Liver (tissue), 9 donors: ENCODE data around the gene RALGPS2. TPM values are rescaled to one million over a fixed set of nuclear protein-coding genes. Genes with fewer than 3 reads are reported as not detected.

Source experiments
- DNase-seq: peaks from one replicate; pipeline ENCODE4 v3.0.0-alpha.2; 2017; ENCODE audit warnings: low spot score
- H3K27ac ChIP-seq, 2 donors: one replicate each; pipeline ENCODE4 v1.7.0; 2013; ENCODE audit warnings: inconsistent platforms in 2 of 2, low read length in 2 of 2, control low read depth in 1 of 2, low read depth in 1 of 2, mild to moderate bottlenecking in 1 of 2
- H3K27me3 ChIP-seq, 4 donors: one replicate each; pipeline versions ENCODE4 v1.6.1 to v1.7.0; 2013; ENCODE audit warnings: low read length in 3 of 4, inconsistent platforms in 1 of 4, mild to moderate bottlenecking in 1 of 4, moderate library complexity in 1 of 4; ENCODE audit not compliant: control insufficient read depth in 4 of 4, insufficient read depth in 4 of 4
- H3K36me3 ChIP-seq, 4 donors: one replicate each; pipeline versions ENCODE4 v1.6.1 to v1.7.0; 2013; ENCODE audit warnings: low read length in 3 of 4, mild to moderate bottlenecking in 3 of 4, low read depth in 1 of 4, moderate library complexity in 1 of 4; ENCODE audit not compliant: control insufficient read depth in 4 of 4, insufficient read depth in 3 of 4
- H3K4me1 ChIP-seq, 4 donors: one replicate each; pipeline versions ENCODE4 v1.6.1 to v1.7.0; 2013; ENCODE audit warnings: low read length in 3 of 4, mild to moderate bottlenecking in 3 of 4, moderate library complexity in 1 of 4; ENCODE audit not compliant: control insufficient read depth in 4 of 4, insufficient read depth in 4 of 4
- H3K4me3 ChIP-seq, 3 donors: one replicate each; pipeline versions ENCODE4 v1.6.1 to v1.7.0; 2013; ENCODE audit warnings: low read length in 3 of 3, control low read depth in 1 of 3, low read depth in 1 of 3, mild to moderate bottlenecking in 1 of 3
- H3K9ac ChIP-seq, 2 donors: one replicate each; pipeline ENCODE4 v1.7.0; 2013; ENCODE audit warnings: low read length in 2 of 2, mild to moderate bottlenecking in 2 of 2, moderate library complexity in 2 of 2, control low read depth in 1 of 2, low read depth in 1 of 2
- H3K9me3 ChIP-seq, 4 donors: one replicate each; pipeline versions ENCODE4 v1.6.1 to v1.7.0; 2013; ENCODE audit warnings: low read length in 3 of 4; ENCODE audit not compliant: control insufficient read depth in 4 of 4
- ATF3 ChIP-seq: IDR thresholded peaks from 2 replicates; pipeline ENCODE4 v1.6.1; 2016; ENCODE audit warnings: antibody characterized with exemption
- CTCF ChIP-seq: fragments of 150-350 bp; IDR thresholded peaks from 2 replicates; pipeline ENCODE4 v1.5.1; 2017; ENCODE audit warnings: improper control_type of control experiment, low read depth, low read length; ENCODE audit not compliant: missing input control
- FOXA1 ChIP-seq: IDR thresholded peaks from 2 replicates; pipeline ENCODE4 v1.6.1; 2016; ENCODE audit warnings: antibody characterized with exemption
- FOXA2 ChIP-seq: IDR thresholded peaks from 2 replicates; pipeline ENCODE4 v1.6.1; 2016; ENCODE audit warnings: antibody characterized with exemption
- GABPA ChIP-seq, 2 donors: IDR thresholded peaks in 1 of 2; conservative IDR thresholded peaks in 1 of 2; 2 replicates each; pipeline ENCODE4 v1.6.1; 2016; ENCODE audit warnings: antibody characterized with exemption in 2 of 2, mild to moderate bottlenecking in 1 of 2, moderate library complexity in 1 of 2
- HNF4A ChIP-seq, 2 donors: conservative IDR thresholded peaks; 2 replicates each; pipeline ENCODE4 v1.6.1; 2016; ENCODE audit warnings: antibody characterized with exemption in 2 of 2, mild to moderate bottlenecking in 2 of 2
- HNF4G ChIP-seq: IDR thresholded peaks from 2 replicates; pipeline ENCODE4 v1.6.1; 2016; ENCODE audit warnings: antibody characterized with exemption
- JUND ChIP-seq, 2 donors: IDR thresholded peaks; 2 replicates each; pipeline ENCODE4 v1.6.1; 2016; ENCODE audit warnings: antibody characterized with exemption in 2 of 2
- MAX ChIP-seq: IDR thresholded peaks from 2 replicates; pipeline ENCODE4 v1.6.1; 2016; ENCODE audit warnings: antibody characterized with exemption
- NR2F2 ChIP-seq: IDR thresholded peaks from 2 replicates; pipeline ENCODE4 v1.6.1; 2016; ENCODE audit warnings: antibody characterized with exemption
- RAD21 ChIP-seq, 2 donors: IDR thresholded peaks; 2 replicates each; pipeline ENCODE4 v1.6.1; 2016; ENCODE audit warnings: antibody characterized with exemption in 2 of 2, mild to moderate bottlenecking in 2 of 2
- RXRA ChIP-seq, 2 donors: IDR thresholded peaks; 2 replicates each; pipeline ENCODE4 v1.6.1; 2017 to 2018; ENCODE audit warnings: antibody characterized with exemption in 2 of 2, mild to moderate bottlenecking in 1 of 2
- SP1 ChIP-seq: IDR thresholded peaks from 2 replicates; pipeline ENCODE4 v1.6.1; 2018; ENCODE audit warnings: antibody characterized with exemption, mild to moderate bottlenecking
- TAF1 ChIP-seq: conservative IDR thresholded peaks from 2 replicates; pipeline ENCODE4 v1.6.1; 2016; ENCODE audit warnings: antibody characterized with exemption, mild to moderate bottlenecking
- ZBTB33 ChIP-seq: IDR thresholded peaks from 2 replicates; pipeline ENCODE4 v1.6.1; 2016; ENCODE audit warnings: antibody characterized with exemption
- WGBS: extraction: QIAGEN DNeasy Blood & Tissue Kit; methylation state at CpG from one replicate; pipeline ENCODE4 v1.1.7; 2013; 5-methylcytosine and 5-hydroxymethylcytosine counted together
- polyA plus RNA-seq, 2 donors: library from polyadenylated mRNA; stranded (reverse) in 1 of 2; unstranded in 1 of 2; fragments of 200-250 nt in 1 of 2; fragments of >200 nt in 1 of 2; fragmentation: Nextera tagmentation in 1 of 2; extraction: Ambion mirVana in 1 of 2; gene quantifications; one replicate each; pipeline versions ENCODE4 v1.2.1 to v1.2.3, GENCODE V29; 2013 to 2015
- total RNA-seq, 2 donors: library from RNA; depleted of rRNA; stranded (reverse); fragments of >200 nt; gene quantifications; one replicate each; pipeline ENCODE4 v1.2.3, GENCODE V29; 2014
- donor health status: healthy.
- donor health status: healthy.
- donor health status: healthy.
- donor health status: healthy.
- donor health status: healthy.

Gene RALGPS2
- total and polyA plus RNA-seq, 4 donors: 8.1 to 39.2 (median 16.9) TPM

- no peak overlapping the region for H3K27ac ChIP-seq
- peak; percentile 14 for DNase-seq
Observed at GRCh38 chr1:178962853-178963711, 238.0 kb downstream of the RALGPS2 start.

GRCh38 chr1:178964469-178965330, 239.7 kb downstream of the RALGPS2 start:
- H3K4me1 ChIP-seq: peaks cover 5 to 7% (median 6%) of the 10 kb centered on the region in 4 donors
- TF ChIP-seq NR2F2 (no peak), HNF4G (no peak), ATF3 (no peak), HNF4A (conservative IDR thresholded peaks at IDR 0.05) (no peak), SP1 (no peak), GABPA (IDR thresholded peaks at IDR 0.05 in 1 of 2, conservative IDR thresholded peaks at IDR 0.05 in 1 of 2) (no peak), TAF1 (no peak), RXRA (IDR thresholded peaks at IDR 0.05) (no peak), FOXA1 (no peak), MAX (no peak), CTCF (no peak), FOXA2 (no peak), JUND (IDR thresholded peaks at IDR 0.05) (no peak)
- DNase-seq: peak; percentile 12
- H3K9ac ChIP-seq: no peak overlapping the region
- WGBS: 95% methylated on average over 8 of the region's 8 CpGs
- H3K9me3 ChIP-seq: peaks cover 0 to 1% (median 0%) of the 10 kb centered on the region in 4 donors
- no peak overlapping the region for H3K4me3 ChIP-seq
- no peaks in the 10 kb centered on the region for H3K27me3 ChIP-seq
- no peak overlapping the region for H3K27ac ChIP-seq
- no peaks in the 10 kb centered on the region for H3K36me3 ChIP-seq

More at GRCh38 chr1:178962853-178963711, 238.0 kb downstream of the RALGPS2 start:
- H3K9me3 ChIP-seq: peaks cover 0 to 1% (median 0%) of the 10 kb centered on the region in 4 donors
- 61% methylated on average over 10 of the region's 10 CpGs for WGBS
- TF ChIP-seq SP1 (no peak), RAD21 (IDR thresholded peaks at IDR 0.05) (peak in 1 of 2 donors; percentile 15)
- no peaks in the 10 kb centered on the region for H3K27me3 ChIP-seq
- no peak overlapping the region for H3K4me3 ChIP-seq
- H3K9ac ChIP-seq: no peak overlapping the region
- no peaks in the 10 kb centered on the region for H3K36me3 ChIP-seq
- H3K4me1 ChIP-seq: peaks cover 5 to 7% (median 6%) of the 10 kb centered on the region in 4 donors

GRCh38 chr1:178966312-178966711, 241.3 kb downstream of the RALGPS2 start:
- H3K4me3 ChIP-seq: no peak overlapping the region

More at GRCh38 chr1:178966312-178966711, 241.3 kb downstream of the RALGPS2 start:
- Histone ChIP-seq H3K27ac (no peak overlapping the region), H3K9ac (no peak overlapping the region), H3K9me3 (peaks cover 0 to 1% (median 0%) of the 10 kb centered on the region in 4 donors), H3K27me3 (no peaks in the 10 kb centered on the region), H3K36me3 (no peaks in the 10 kb centered on the region), H3K4me1 (peaks cover 5 to 7% (median 6%) of the 10 kb centered on the region in 4 donors)
- no peak for DNase-seq
- no peak for TF ChIP-seq MAX
- no peak for TF ChIP-seq NR2F2
- no peak for TF ChIP-seq CTCF
- no peak for TF ChIP-seq ZBTB33
- TF ChIP-seq JUND (IDR thresholded peaks at IDR 0.05): no peak
- TF ChIP-seq FOXA1: no peak
- TF ChIP-seq RXRA (IDR thresholded peaks at IDR 0.05): no peak
- no peak for TF ChIP-seq HNF4A (conservative IDR thresholded peaks at IDR 0.05)
- no peak for TF ChIP-seq FOXA2
